Endothelial cell of umbilical vein (primary cell): ENCODE results near the gene S1PR4. TPM values are rescaled to one million over a fixed set of nuclear protein-coding genes. Genes with fewer than 3 reads are reported as not detected.

ENCODE experiments used
- BruUV-seq: library from RNA; stranded (reverse); fragments of 400-500 nt; replicated peaks from 2 replicates; lab custom pipeline; 2021; lab: Mats Ljungman, UMichigan
- CTCF ChIA-PET: fragments of 300-600, 350-600 bp; sonication (Branson Sonifier 250); formaldehyde crosslinking; loops from one replicate; lab custom pipeline; 2021; ENCODE audit warnings: antibody characterized with exemption, inconsistent platforms; lab: Charles Lee
- POLR2A ChIA-PET: fragments of 300-600, 350-600 bp; sonication (Branson Sonifier 250); formaldehyde crosslinking; loops from one replicate; lab custom pipeline; 2021; ENCODE audit warnings: antibody characterized with exemption, inconsistent platforms; lab: Charles Lee
- DNase-seq: peaks from one replicate; pipeline ENCODE4 v3.0.0-alpha.2; 2011; ENCODE audit warnings: low read depth, low spot score
- FAIRE-seq: peaks from 2 replicates; lab custom pipeline; 2011; peaks lifted over from hg19 to GRCh38; lab: Jason Lieb, UNC
- H2AFZ ChIP-seq: 2 replicates; pipeline ENCODE4 v1.6.0; 2012; ENCODE audit warnings: low read depth, low read length, control low read depth, inconsistent platforms
- H3K27ac ChIP-seq: 2 replicates; pipeline ENCODE4 v1.5.1; 2011; ENCODE audit warnings: low read depth, mild to moderate bottlenecking, control low read depth, low read length, moderate library complexity; ENCODE audit not compliant: insufficient read depth
- H3K27me3 ChIP-seq, 2 experiments: 2 replicates each; pipeline versions ENCODE4 v1.6.0 to v1.6.1; 2011; ENCODE audit warnings: low read length in 2 of 2, mixed read lengths in 1 of 2; ENCODE audit not compliant: control insufficient read depth in 2 of 2, insufficient read depth in 2 of 2
- H3K36me3 ChIP-seq, 2 experiments: 2 replicates in 1 of 2; 3 replicates in 1 of 2; pipeline ENCODE4 v1.5.1; 2011; ENCODE audit warnings: low read length in 2 of 2, mild to moderate bottlenecking in 1 of 2, moderate library complexity in 1 of 2; ENCODE audit not compliant: control insufficient read depth in 2 of 2, insufficient read depth in 2 of 2; ENCODE audit errors: extremely low read depth in 1 of 2
- H3K4me1 ChIP-seq: 3 replicates; pipeline ENCODE4 v1.5.1; 2011; ENCODE audit warnings: mild to moderate bottlenecking, low read length; ENCODE audit not compliant: control insufficient read depth, insufficient read depth; ENCODE audit errors: extremely low read depth
- H3K4me2 ChIP-seq: 2 replicates; pipeline ENCODE4 v1.6.1; 2011; ENCODE audit warnings: low read length, control low read depth, mixed read lengths; ENCODE audit not compliant: insufficient read depth
- H3K4me3 ChIP-seq, 3 experiments: fragments of 200-600 bp in 1 of 3; sonication (generic), shearing (Covaris generic) in 1 of 3; replicated peaks in 1 of 3; 2 replicates each; pipeline ENCODE4 v1.5.1; 2011 to 2016; ENCODE audit warnings: control low read depth in 3 of 3, low read length in 3 of 3, mild to moderate bottlenecking in 2 of 3, inconsistent platforms in 1 of 3, low read depth in 1 of 3, moderate library complexity in 1 of 3; ENCODE audit not compliant: insufficient read depth in 1 of 3
- H3K79me2 ChIP-seq: 2 replicates; pipeline ENCODE4 v1.6.0; 2012; ENCODE audit warnings: low read length, inconsistent platforms; ENCODE audit not compliant: control insufficient read depth, insufficient read depth
- H3K9ac ChIP-seq: replicated peaks from 2 replicates; pipeline ENCODE3; 2011; ENCODE audit warnings: low read length, control low read depth; ENCODE audit not compliant: insufficient read depth; ENCODE audit errors: extremely low read depth
- H3K9me1 ChIP-seq: replicated peaks from 3 replicates; pipeline ENCODE4 v1.6.0; 2011; ENCODE audit warnings: mild to moderate bottlenecking, low read length; ENCODE audit not compliant: control insufficient read depth, insufficient read depth; ENCODE audit errors: extremely low read depth
- H3K9me3 ChIP-seq: replicated peaks from 2 replicates; pipeline ENCODE4 v1.5.1; 2012; ENCODE audit warnings: low read length, inconsistent platforms; ENCODE audit not compliant: control insufficient read depth, insufficient read depth
- H4K20me1 ChIP-seq: replicated peaks from 2 replicates; pipeline ENCODE3; 2011; ENCODE audit warnings: mild to moderate bottlenecking, low read length; ENCODE audit not compliant: control insufficient read depth, insufficient read depth; ENCODE audit errors: extremely low read depth
- EZH2 ChIP-seq: IDR thresholded peaks from 2 replicates; pipeline ENCODE4 v1.6.1; 2012; ENCODE audit warnings: borderline replicate concordance, low read depth, mild to moderate bottlenecking, moderate library complexity, low read length, inconsistent platforms; ENCODE audit not compliant: severe bottlenecking
- FOS ChIP-seq: IDR thresholded peaks from 2 replicates; pipeline ENCODE4 v1.6.1; 2011; ENCODE audit warnings: mild to moderate bottlenecking, low read length, moderate library complexity, borderline replicate concordance; ENCODE audit not compliant: insufficient read depth
- GATA2 ChIP-seq: IDR thresholded peaks from 2 replicates; pipeline ENCODE4 v1.7.0; 2011; ENCODE audit warnings: low read depth, mild to moderate bottlenecking, moderate library complexity, mixed read lengths, low read length; ENCODE audit not compliant: insufficient read length, insufficient read depth
- JUN ChIP-seq: IDR thresholded peaks from 2 replicates; pipeline ENCODE4 v1.6.1; 2011; ENCODE audit warnings: borderline replicate concordance, low read depth; ENCODE audit not compliant: insufficient read length, insufficient read depth
- MYC ChIP-seq: IDR thresholded peaks from one replicate; pipeline ENCODE4 v1.6.1; 2011; ENCODE audit warnings: mild to moderate bottlenecking, low read depth, low read length
- POLR2A ChIP-seq: IDR thresholded peaks from 2 replicates; pipeline ENCODE4 v1.6.1; 2012; ENCODE audit warnings: low read depth, mild to moderate bottlenecking, control low read depth, low read length
- POLR2AphosphoS5 ChIP-seq: IDR thresholded peaks from 2 replicates; pipeline ENCODE4 v1.6.1; 2012; ENCODE audit warnings: low read depth, mild to moderate bottlenecking, control low read depth, low read length, moderate library complexity; ENCODE audit not compliant: insufficient read depth
- dilution Hi-C: fragments of 300-500 bp; cut with MboI; formaldehyde crosslinking; loops from one replicate; pipeline ENCODE4 v1.15.0; 2019; ENCODE audit warnings: low sequenced_read_pairs; ENCODE audit not compliant: extremely low pct_ligation_motif_present
- intact Hi-C: fragments of 100-400 bp; cut with micrococcal nuclease; formaldehyde crosslinking; loops from one replicate; pipeline ENCODE4 v1.10.0; 2022
- polyA plus RNA-seq, 4 experiments: library from polyadenylated mRNA; depleted of rRNA in 3 of 4; stranded (reverse) in 3 of 4; unstranded in 1 of 4; fragments of >200 nt; gene quantifications; 2 replicates each; pipeline versions ENCODE4 v1.2.1 to v1.2.3, GENCODE V29; 2011 to 2012; ENCODE audit warnings: missing spikeins in 1 of 4
- total RNA-seq: library from RNA; stranded (reverse); gene quantifications from 2 replicates; pipeline ENCODE4 v1.2.3, GENCODE V29; 2021
- TF ChIP-seq, protein P1 (sequence below), 2 donors: IDR thresholded peaks; 1 replicate in 1 of 2; 2 replicates in 1 of 2; pipeline ENCODE4 v1.5.1; 2011; ENCODE audit warnings: low read length in 2 of 2, mild to moderate bottlenecking in 2 of 2, moderate library complexity in 2 of 2, control low read depth in 1 of 2, inconsistent platforms in 1 of 2, low read depth in 1 of 2; ENCODE audit not compliant: insufficient read depth in 1 of 2; ENCODE audit errors: extremely low read depth in 1 of 2
- TF ChIP-seq, protein P2 (sequence below): IDR thresholded peaks from 2 replicates; pipeline ENCODE4 v1.6.1; 2011; ENCODE audit not compliant: insufficient read depth, insufficient read length

Gene S1PR4
- total and polyA plus RNA-seq, 2 donors (not counting 3 experiments of a cell fraction or from before 2014, with no cell fraction given): 1.7 to 2.5 TPM

DNA sequence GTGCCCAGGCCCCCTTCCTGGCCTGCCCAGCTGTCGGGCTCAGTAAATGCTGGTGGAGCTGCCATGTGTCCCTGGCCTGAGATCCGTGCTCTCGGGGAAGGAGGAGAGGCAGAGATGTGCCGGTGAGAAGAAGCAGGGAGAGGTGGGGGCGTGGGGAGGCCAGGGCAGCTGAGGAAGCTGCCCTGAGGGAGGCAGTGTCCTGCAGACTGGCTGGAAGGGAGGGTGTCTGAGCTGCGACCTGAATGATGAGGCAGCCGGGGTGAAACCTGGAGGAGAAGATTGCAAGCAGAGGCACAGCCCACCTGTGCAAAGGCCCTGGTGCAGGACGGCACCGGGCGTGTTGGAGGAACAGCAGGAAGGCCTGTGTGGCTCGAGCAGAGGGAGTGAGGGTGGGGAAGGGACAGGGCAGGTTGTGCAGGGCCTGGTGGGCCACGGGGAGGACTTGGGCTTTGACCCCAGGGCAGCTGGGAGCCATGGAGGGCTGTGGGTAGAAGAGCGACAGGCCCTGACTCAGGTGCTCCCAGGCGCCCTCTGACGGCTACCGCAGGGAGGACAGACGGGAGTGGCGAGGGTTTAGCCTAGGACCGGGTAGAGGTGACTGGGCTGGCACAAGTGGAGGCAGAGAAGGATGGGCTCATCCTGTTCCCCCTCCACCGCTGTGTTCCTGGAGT is 31.9 kb downstream of the S1PR4 start:
- Histone ChIP-seq H3K9me3 (no peaks in the 10 kb centered on the region), H3K79me2 (no peaks in the 10 kb centered on the region), H3K9ac (no peak overlapping the region), H2AFZ (no peak overlapping the region), H4K20me1 (no peaks in the 10 kb centered on the region), H3K9me1 (no peaks in the 10 kb centered on the region), H3K36me3 (peaks cover 0 to 11% of the 10 kb centered on the region in 2 experiments), H3K4me1 (no peaks in the 10 kb centered on the region), H3K4me2 (no peak overlapping the region), H3K4me3 (no peak overlapping the region), H3K27ac (no peak overlapping the region), H3K27me3 (no peaks in the 10 kb centered on the region)
- BruUV-seq: no TSS peak
- intact Hi-C loops (loop anchor here (2.0 kb wide), 1 partner anchor 260 kb away; no protein-coding TSS in a partner anchor), dilution Hi-C loops (no loop called here)
- FAIRE-seq (no peak), DNase-seq (peak; percentile 40)
- TF ChIP-seq MYC (no peak), EZH2 (no peak)
- TF ChIP-seq, protein P1, sequence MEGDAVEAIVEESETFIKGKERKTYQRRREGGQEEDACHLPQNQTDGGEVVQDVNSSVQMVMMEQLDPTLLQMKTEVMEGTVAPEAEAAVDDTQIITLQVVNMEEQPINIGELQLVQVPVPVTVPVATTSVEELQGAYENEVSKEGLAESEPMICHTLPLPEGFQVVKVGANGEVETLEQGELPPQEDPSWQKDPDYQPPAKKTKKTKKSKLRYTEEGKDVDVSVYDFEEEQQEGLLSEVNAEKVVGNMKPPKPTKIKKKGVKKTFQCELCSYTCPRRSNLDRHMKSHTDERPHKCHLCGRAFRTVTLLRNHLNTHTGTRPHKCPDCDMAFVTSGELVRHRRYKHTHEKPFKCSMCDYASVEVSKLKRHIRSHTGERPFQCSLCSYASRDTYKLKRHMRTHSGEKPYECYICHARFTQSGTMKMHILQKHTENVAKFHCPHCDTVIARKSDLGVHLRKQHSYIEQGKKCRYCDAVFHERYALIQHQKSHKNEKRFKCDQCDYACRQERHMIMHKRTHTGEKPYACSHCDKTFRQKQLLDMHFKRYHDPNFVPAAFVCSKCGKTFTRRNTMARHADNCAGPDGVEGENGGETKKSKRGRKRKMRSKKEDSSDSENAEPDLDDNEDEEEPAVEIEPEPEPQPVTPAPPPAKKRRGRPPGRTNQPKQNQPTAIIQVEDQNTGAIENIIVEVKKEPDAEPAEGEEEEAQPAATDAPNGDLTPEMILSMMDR (IDR thresholded peaks at IDR 0.05; ENCODE audit: extremely low read depth in 1 of 2, insufficient read depth in 1 of 2, low read depth in 1 of 2, low read length in 2 of 2): peak; percentile 74 to 91
- CTCF ChIA-PET: interaction anchor here (1.1 to 2.8 kb wide), 5 partner anchors 10 to 259 kb away, joined by 3 to 15 read pairs (median 8); no protein-coding TSS in a partner anchor
- POLR2A ChIA-PET: no interaction called here

DNA sequence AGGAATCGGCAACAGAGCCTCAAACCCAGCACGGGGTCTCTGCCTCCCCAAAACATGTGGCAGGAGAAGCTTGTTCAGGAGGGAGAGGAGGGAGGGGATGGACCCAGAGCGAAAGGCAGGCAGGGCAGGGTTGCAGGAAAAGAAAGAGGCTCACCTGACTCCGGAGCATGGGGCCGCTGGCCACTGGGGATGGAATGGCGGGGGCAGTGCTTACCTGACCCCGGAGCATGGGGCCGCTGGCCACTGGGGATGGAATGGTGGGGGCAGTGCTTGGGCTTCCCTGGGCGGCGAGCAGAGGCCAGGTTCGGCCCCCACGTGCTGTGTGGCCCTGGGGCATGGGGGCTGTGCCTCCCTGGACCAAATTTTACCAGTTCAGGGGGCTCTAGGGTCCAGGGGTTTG is 32.6 kb downstream of the S1PR4 start:
- TF ChIP-seq MYC (no peak), POLR2AphosphoS5 (no peak), POLR2A (no peak), GATA2 (no peak), JUN (no peak), EZH2 (no peak), FOS (no peak)
- TF ChIP-seq, protein P1 (IDR thresholded peaks at IDR 0.05; ENCODE audit: extremely low read depth in 1 of 2, insufficient read depth in 1 of 2, low read depth in 1 of 2, low read length in 2 of 2): no peak
- TF ChIP-seq, protein P2, sequence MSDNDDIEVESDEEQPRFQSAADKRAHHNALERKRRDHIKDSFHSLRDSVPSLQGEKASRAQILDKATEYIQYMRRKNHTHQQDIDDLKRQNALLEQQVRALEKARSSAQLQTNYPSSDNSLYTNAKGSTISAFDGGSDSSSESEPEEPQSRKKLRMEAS: no peak
- CTCF ChIA-PET: interaction anchor here (0.5 to 2.8 kb wide), 9 partner anchors 10 to 777 kb away, joined by 3 to 15 read pairs (median 4); partner anchors contain the start of gene CELF5
- dilution Hi-C loops: no loop called here
- FAIRE-seq (no peak), DNase-seq (no peak)
- Histone ChIP-seq H3K4me2 (no peak overlapping the region), H3K9ac (no peak overlapping the region), H3K9me3 (no peaks in the 10 kb centered on the region), H2AFZ (no peak overlapping the region), H3K27me3 (no peaks in the 10 kb centered on the region), H3K4me3 (no peak overlapping the region), H3K4me1 (no peaks in the 10 kb centered on the region), H3K36me3 (peaks cover 0 to 10% of the 10 kb centered on the region in 2 experiments), H3K9me1 (no peaks in the 10 kb centered on the region), H4K20me1 (no peaks in the 10 kb centered on the region), H3K79me2 (no peaks in the 10 kb centered on the region), H3K27ac (no peak overlapping the region)
- intact Hi-C loops: loop anchor here (2.0 kb wide), 1 partner anchor 260 kb away; no protein-coding TSS in a partner anchor
- POLR2A ChIA-PET: no interaction called here
- no TSS peak for BruUV-seq
